ENCODE data around the gene FHIT. TPM values are rescaled to one million over a fixed set of nuclear protein-coding genes. Genes with fewer than 3 reads are reported as not detected.

Gene FHIT
- total RNA-seq, 2 experiments from 2014 or later, result 6.5 to 9.0 TPM

- Mint-ChIP-seq H3K9me3 (ENCODE audit: low read depth) (peaks cover 23% of the 10 kb centered on the region), H3K27ac (no peak overlapping the region), H3K27me3 (no peaks in the 10 kb centered on the region), H3K36me3 (no peaks in the 10 kb centered on the region), H3K4me1 (no peaks in the 10 kb centered on the region), H3K4me3 (no peak overlapping the region)
- ATAC-seq, result no peak
- CTCF ChIA-PET, result no interaction called here
- DNase-seq, result no peak
Measured at GRCh38 chr3:60953351-60953750, 297.9 kb downstream of the FHIT start.

GRCh38 chr3:60952055-60952454, 299.2 kb downstream of the FHIT start:
- CTCF ChIA-PET, result no interaction called here
- Mint-ChIP-seq H3K4me3 (no peak overlapping the region), H3K9me3 (ENCODE audit: low read depth) (peaks cover 19% of the 10 kb centered on the region), H3K36me3 (no peaks in the 10 kb centered on the region), H3K27me3 (no peaks in the 10 kb centered on the region), H3K4me1 (no peaks in the 10 kb centered on the region), H3K27ac (no peak overlapping the region)
- DNase-seq (no peak), ATAC-seq (no peak)

GRCh38 chr3:60949146-60949545, 302.1 kb downstream of the FHIT start:
- Mint-ChIP-seq H3K27me3 (no peaks in the 10 kb centered on the region), H3K36me3 (no peaks in the 10 kb centered on the region), H3K27ac (no peak overlapping the region), H3K4me3 (no peak overlapping the region), H3K4me1 (no peaks in the 10 kb centered on the region), H3K9me3 (ENCODE audit: low read depth) (peaks cover 6% of the 10 kb centered on the region)
- CTCF ChIA-PET, result no interaction called here
- DNase-seq, result no peak
- ATAC-seq, result no peak

GRCh38 chr3:60948488-60948887, 302.8 kb downstream of the FHIT start:
- Mint-ChIP-seq H3K27ac (no peak overlapping the region), H3K9me3 (ENCODE audit: low read depth) (peaks cover 2% of the 10 kb centered on the region), H3K4me1 (no peaks in the 10 kb centered on the region), H3K4me3 (no peak overlapping the region), H3K36me3 (no peaks in the 10 kb centered on the region), H3K27me3 (no peaks in the 10 kb centered on the region)
- ATAC-seq (no peak), DNase-seq (no peak)
- CTCF ChIA-PET, result no interaction called here

GRCh38 chr3:60935709-60936108, 315.5 kb downstream of the FHIT start:
- H3K36me3 Mint-ChIP-seq, result no peaks in the 10 kb centered on the region

GRCh38 chr3:60933824-60934223, 317.4 kb downstream of the FHIT start:
- CTCF ChIA-PET, result no interaction called here
- Mint-ChIP-seq H3K4me3 (no peak overlapping the region), H3K27me3 (no peaks in the 10 kb centered on the region), H3K36me3 (no peaks in the 10 kb centered on the region), H3K4me1 (no peaks in the 10 kb centered on the region), H3K27ac (no peak overlapping the region), H3K9me3 (ENCODE audit: low read depth) (peaks cover 4% of the 10 kb centered on the region)
- DNase-seq, result no peak
- ATAC-seq, result no peak

More at GRCh38 chr3:60935709-60936108, 315.5 kb downstream of the FHIT start:
- DNase-seq, result no peak
- no peak overlapping the region for H3K27ac Mint-ChIP-seq
- ATAC-seq, result no peak
- CTCF ChIA-PET, result no interaction called here
- H3K4me3 Mint-ChIP-seq, result no peak overlapping the region
- H3K27me3 Mint-ChIP-seq, result no peaks in the 10 kb centered on the region
- peaks cover 4% of the 10 kb centered on the region for H3K9me3 Mint-ChIP-seq (ENCODE audit: low read depth)
- H3K4me1 Mint-ChIP-seq, result no peaks in the 10 kb centered on the region

- Mint-ChIP-seq H3K4me3 (no peak overlapping the region), H3K9me3 (ENCODE audit: low read depth) (peaks cover 4% of the 10 kb centered on the region), H3K36me3 (no peaks in the 10 kb centered on the region), H3K27me3 (no peaks in the 10 kb centered on the region), H3K4me1 (no peaks in the 10 kb centered on the region), H3K27ac (no peak overlapping the region)
- ATAC-seq (no peak), DNase-seq (no peak)
- CTCF ChIA-PET, result no interaction called here
Measured at GRCh38 chr3:60932643-60933042, 318.6 kb downstream of the FHIT start.

GRCh38 chr3:60932170-60932569, 319.1 kb downstream of the FHIT start:
- H3K36me3 Mint-ChIP-seq, result no peaks in the 10 kb centered on the region
- DNase-seq (no peak), ATAC-seq (no peak)
- H3K4me1 Mint-ChIP-seq, result no peaks in the 10 kb centered on the region
- peaks cover 4% of the 10 kb centered on the region for H3K9me3 Mint-ChIP-seq (ENCODE audit: low read depth)
- CTCF ChIA-PET, result no interaction called here
- no peak overlapping the region for H3K4me3 Mint-ChIP-seq
- no peaks in the 10 kb centered on the region for H3K27me3 Mint-ChIP-seq
- H3K27ac Mint-ChIP-seq, result no peak overlapping the region

- H3K9me3 Mint-ChIP-seq (ENCODE audit: low read depth), result peaks cover 5% of the 10 kb centered on the region
- H3K4me3 Mint-ChIP-seq, result no peak overlapping the region
- no peaks in the 10 kb centered on the region for H3K27me3 Mint-ChIP-seq
- H3K4me1 Mint-ChIP-seq, result no peaks in the 10 kb centered on the region
- no peaks in the 10 kb centered on the region for H3K36me3 Mint-ChIP-seq
- CTCF ChIA-PET, result no interaction called here
- no peak for ATAC-seq
- no peak for DNase-seq
- H3K27ac Mint-ChIP-seq, result no peak overlapping the region
Measured at GRCh38 chr3:60931452-60931851, 319.8 kb downstream of the FHIT start.

- peaks cover 4% of the 10 kb centered on the region for H3K9me3 Mint-ChIP-seq (ENCODE audit: low read depth)
- DNase-seq (no peak), ATAC-seq (no peak)
- no peaks in the 10 kb centered on the region for H3K36me3 Mint-ChIP-seq
- H3K4me1 Mint-ChIP-seq, result no peaks in the 10 kb centered on the region
- H3K27me3 Mint-ChIP-seq, result no peaks in the 10 kb centered on the region
- CTCF ChIA-PET, result no interaction called here
- H3K4me3 Mint-ChIP-seq, result no peak overlapping the region
- no peak overlapping the region for H3K27ac Mint-ChIP-seq
Measured at GRCh38 chr3:60920519-60920918, 330.7 kb downstream of the FHIT start.

- H3K27me3 Mint-ChIP-seq, result no peaks in the 10 kb centered on the region
Measured at GRCh38 chr3:60919296-60919695, 332.0 kb downstream of the FHIT start.

GRCh38 chr3:60917141-60917540, 334.1 kb downstream of the FHIT start:
- Mint-ChIP-seq H3K27ac (no peak overlapping the region), H3K36me3 (no peaks in the 10 kb centered on the region), H3K4me3 (no peak overlapping the region), H3K9me3 (ENCODE audit: low read depth) (peaks cover 2% of the 10 kb centered on the region), H3K4me1 (no peaks in the 10 kb centered on the region), H3K27me3 (no peaks in the 10 kb centered on the region)
- CTCF ChIA-PET, result no interaction called here
- DNase-seq (no peak), ATAC-seq (no peak)

More at GRCh38 chr3:60919296-60919695, 332.0 kb downstream of the FHIT start:
- CTCF ChIA-PET, result interaction anchor here (0.7 kb wide), 1 partner anchor 735 kb away, joined by 3 read pairs; no protein-coding TSS in a partner anchor
- Mint-ChIP-seq H3K36me3 (no peaks in the 10 kb centered on the region), H3K4me1 (no peaks in the 10 kb centered on the region), H3K27ac (no peak overlapping the region), H3K4me3 (no peak overlapping the region), H3K9me3 (ENCODE audit: low read depth) (peaks cover 4% of the 10 kb centered on the region)
- no peak for ATAC-seq
- DNase-seq, result no peak

- CTCF ChIA-PET, result no interaction called here
- no peak overlapping the region for H3K27ac Mint-ChIP-seq
- no peaks in the 10 kb centered on the region for H3K27me3 Mint-ChIP-seq
- H3K4me3 Mint-ChIP-seq, result no peak overlapping the region
- H3K36me3 Mint-ChIP-seq, result peaks cover 1% of the 10 kb centered on the region
- ATAC-seq (no peak), DNase-seq (no peak)
- H3K4me1 Mint-ChIP-seq, result no peaks in the 10 kb centered on the region
- peaks cover 2% of the 10 kb centered on the region for H3K9me3 Mint-ChIP-seq (ENCODE audit: low read depth)
Measured at GRCh38 chr3:60916546-60916945, 334.7 kb downstream of the FHIT start.

GRCh38 chr3:60913474-60913873, 337.8 kb downstream of the FHIT start:
- no peak for ATAC-seq
- no peaks in the 10 kb centered on the region for H3K4me1 Mint-ChIP-seq
- DNase-seq, result no peak

GRCh38 chr3:60912876-60913275, 338.4 kb downstream of the FHIT start:
- Mint-ChIP-seq H3K27ac (no peak overlapping the region), H3K36me3 (peaks cover 1% of the 10 kb centered on the region), H3K4me1 (no peaks in the 10 kb centered on the region), H3K27me3 (no peaks in the 10 kb centered on the region), H3K4me3 (no peak overlapping the region), H3K9me3 (ENCODE audit: low read depth) (peaks cover 2% of the 10 kb centered on the region)
- no peak for DNase-seq
- ATAC-seq, result no peak
- CTCF ChIA-PET, result no interaction called here

More at GRCh38 chr3:60913474-60913873, 337.8 kb downstream of the FHIT start:
- no peak overlapping the region for H3K27ac Mint-ChIP-seq
- H3K9me3 Mint-ChIP-seq (ENCODE audit: low read depth), result peaks cover 2% of the 10 kb centered on the region
- H3K36me3 Mint-ChIP-seq, result peaks cover 1% of the 10 kb centered on the region
- CTCF ChIA-PET, result no interaction called here
- no peaks in the 10 kb centered on the region for H3K27me3 Mint-ChIP-seq
- no peak overlapping the region for H3K4me3 Mint-ChIP-seq
